Measurements from ENCODE around the gene CARS2.
"Not testable (repeated sequence)": the region's sequence is repeated elsewhere in the genome, so short reads cannot be mapped to it uniquely, and the experiment has no call there.

GRCh38 chr13:110726153-110726552 lies 20.2 kb upstream of the CARS2 start:
- TF ChIP-seq CTCF (IDR thresholded peaks at IDR 0.05; ENCODE audit: borderline replicate concordance, extremely low read depth, low read length, poor library complexity, severe bottlenecking); EZH2 (IDR thresholded peaks at IDR 0.05; ENCODE audit: borderline replicate concordance, low read depth, low read length, severe bottlenecking): not testable (repeated sequence)

Measured in DND-41 (cell line).